GM18511 (cell line): ENCODE results near the gene GDPGP1.
"Not testable (repeated sequence)": the region's sequence is repeated elsewhere in the genome, so short reads cannot be mapped to it uniquely, and the experiment has no call there.

ENCODE experiments used
- ATAC-seq: cut with Tn5 transposase; IDR thresholded peaks from one replicate; pipeline ENCODE4 v1.9.1; 2021; ENCODE audit warnings: mild to moderate bottlenecking, moderate library complexity; ENCODE audit not compliant: unreplicated experiment

GDPGP1 gene

DNA sequence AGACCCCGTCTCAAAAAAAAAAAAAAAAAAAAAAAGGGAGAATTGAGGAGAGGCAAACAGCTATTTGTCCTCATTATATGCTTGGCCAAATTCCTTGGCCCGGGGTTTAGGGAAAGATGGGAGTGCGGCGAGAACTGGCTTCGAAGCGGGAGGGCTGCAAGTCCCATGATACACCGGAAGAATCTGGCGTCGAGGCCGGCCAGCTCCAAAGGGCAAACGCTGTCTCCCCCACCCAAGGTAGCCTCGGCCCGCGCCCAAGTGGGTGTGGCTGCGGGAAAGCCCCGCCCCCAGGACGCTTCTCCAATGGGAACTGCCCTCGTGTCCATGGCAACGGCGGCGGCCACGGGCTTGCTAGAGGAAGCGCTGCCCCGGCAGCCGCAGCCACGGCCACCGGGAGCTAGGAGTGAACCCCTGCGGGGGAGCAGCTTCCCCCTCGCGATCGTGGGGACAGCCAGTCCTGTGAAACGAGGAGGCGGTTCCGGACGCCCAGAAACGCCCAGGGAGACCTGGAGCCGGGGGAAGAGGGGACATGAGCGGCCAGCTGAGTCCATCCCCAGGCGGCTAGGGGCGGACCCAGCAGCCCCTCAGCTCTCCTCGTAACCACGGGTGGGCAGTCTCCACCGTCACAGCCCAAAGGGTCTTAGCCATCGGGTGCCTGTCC lies 15.3 kb downstream of the GDPGP1 start, which contains the start of gene TTLL13:
Gene TTLL13 (plus strand): TSS at position 354 of the 661 bp plus-strand sequence. CDS start 1,075 bp downstream, outside the sequence.
- peak; percentile 88 for ATAC-seq

DNA sequence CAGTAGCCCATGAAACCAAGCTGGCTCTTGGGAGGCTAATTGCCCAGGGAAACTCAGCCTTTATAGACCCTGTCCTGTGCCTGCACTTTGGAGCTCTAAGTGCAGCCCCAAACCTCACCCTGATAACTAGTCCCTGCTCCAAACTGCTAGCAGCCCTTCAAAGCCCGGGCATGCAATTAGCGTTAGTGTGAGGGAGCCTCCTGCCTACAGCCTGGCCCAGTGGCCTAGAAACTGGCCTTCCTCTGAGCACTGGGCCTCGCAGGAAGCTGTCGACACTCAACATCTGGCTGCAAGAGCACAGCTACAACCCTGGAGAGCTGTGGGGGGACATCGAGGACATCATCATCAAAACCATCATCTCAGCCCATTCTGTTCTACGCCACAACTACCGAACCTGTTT lies 23.8 kb downstream of the GDPGP1 start:
- no peak for ATAC-seq

DNA sequence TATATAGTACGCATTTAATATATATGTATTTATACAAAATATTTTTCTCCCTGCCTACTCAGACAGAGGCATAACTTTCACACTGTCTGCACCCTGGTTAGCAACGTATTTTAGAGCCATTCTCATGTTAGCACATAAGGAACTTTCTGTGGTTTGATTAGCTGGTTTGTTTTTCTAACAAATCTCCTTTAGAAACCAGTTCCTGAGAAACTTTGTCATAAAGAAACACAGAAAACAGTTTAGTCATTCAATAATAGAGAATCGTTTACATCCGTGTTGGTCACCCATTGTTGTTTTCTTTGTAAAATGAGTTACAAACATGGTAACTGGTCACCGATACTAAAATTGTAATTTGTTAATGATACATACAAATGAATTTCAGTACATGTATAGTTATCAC lies 25.5 kb downstream of the GDPGP1 start:
- no peak for ATAC-seq

DNA sequence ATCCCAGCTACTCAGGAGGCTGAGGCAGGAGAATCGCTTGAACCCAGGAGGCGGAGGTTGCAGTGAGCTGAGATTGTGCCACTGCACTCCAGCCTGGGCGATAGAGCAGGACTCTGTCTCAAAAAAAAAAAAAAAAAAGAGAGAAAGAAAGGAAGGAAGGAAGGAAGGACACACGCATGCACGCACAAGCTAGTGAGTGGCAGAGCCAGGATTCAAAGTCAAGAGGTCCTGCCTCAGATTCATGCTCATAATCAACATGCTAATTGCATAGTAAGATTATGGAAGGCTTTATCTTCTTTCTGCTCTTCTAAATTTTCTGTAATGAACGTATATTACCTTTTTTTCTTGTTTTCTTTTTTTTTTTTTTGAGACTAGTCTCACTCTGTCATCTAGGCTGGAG lies 26.7 kb downstream of the GDPGP1 start:
- not testable (repeated sequence) for ATAC-seq

DNA sequence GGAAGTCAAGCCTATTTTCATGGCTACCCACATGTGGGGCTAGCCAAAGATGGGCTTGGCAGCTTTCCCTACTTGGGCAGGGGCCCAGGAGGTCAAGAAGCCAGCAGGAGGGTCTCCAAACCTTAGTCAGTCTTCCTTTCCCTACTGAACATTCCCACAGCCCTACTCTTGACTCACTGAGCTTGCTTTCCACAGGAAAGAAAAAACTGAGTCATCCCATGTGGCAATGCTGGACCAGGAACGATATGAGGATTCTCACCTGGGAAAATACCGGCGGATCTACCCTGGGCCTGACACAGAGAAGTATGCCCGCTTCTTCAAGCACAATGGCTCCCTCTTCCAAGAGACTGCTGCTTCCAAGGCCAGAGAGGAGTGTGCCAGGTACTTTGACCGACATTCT lies 27.8 kb downstream of the GDPGP1 start:
- no peak for ATAC-seq

DNA sequence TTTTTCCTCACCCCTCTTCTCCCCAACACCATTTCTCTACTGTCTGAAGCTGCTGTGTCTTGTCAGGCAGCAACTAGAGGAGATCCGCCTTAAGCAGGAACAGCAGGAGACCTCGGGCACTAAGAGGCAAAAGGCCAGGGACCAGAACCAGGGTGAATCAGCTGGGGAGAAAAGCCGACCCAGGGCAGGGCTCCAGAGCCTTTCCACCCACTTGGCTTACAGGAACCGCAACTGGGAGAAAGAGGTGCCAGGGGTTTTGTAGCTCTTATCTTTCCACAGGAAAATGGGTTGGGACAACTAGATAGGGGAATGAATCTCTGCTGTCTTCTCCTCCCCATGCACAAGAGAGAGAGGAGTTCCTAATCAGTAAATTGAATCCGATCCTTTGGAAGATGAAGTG lies 28.4 kb downstream of the GDPGP1 start:
- no peak for ATAC-seq

DNA sequence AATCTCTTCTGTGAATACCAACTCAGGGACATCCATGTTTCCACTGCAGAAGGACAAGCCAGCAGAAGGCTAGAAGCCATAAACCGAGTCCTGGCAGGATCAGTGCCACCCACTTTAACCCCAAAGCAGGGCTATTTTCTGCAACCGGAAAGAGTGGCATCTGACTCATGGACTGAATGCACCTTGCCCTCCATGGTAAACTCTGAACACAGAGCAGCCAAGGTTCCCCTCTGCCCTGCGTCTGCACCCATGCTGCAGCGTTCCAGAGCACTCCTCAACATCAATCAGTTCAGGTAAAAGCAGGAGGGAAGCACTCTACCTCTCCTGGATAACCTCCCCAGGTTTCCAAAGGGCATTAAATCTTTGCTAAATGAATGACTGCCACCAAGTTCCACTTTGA lies 30.7 kb downstream of the GDPGP1 start:
- no peak for ATAC-seq

DNA sequence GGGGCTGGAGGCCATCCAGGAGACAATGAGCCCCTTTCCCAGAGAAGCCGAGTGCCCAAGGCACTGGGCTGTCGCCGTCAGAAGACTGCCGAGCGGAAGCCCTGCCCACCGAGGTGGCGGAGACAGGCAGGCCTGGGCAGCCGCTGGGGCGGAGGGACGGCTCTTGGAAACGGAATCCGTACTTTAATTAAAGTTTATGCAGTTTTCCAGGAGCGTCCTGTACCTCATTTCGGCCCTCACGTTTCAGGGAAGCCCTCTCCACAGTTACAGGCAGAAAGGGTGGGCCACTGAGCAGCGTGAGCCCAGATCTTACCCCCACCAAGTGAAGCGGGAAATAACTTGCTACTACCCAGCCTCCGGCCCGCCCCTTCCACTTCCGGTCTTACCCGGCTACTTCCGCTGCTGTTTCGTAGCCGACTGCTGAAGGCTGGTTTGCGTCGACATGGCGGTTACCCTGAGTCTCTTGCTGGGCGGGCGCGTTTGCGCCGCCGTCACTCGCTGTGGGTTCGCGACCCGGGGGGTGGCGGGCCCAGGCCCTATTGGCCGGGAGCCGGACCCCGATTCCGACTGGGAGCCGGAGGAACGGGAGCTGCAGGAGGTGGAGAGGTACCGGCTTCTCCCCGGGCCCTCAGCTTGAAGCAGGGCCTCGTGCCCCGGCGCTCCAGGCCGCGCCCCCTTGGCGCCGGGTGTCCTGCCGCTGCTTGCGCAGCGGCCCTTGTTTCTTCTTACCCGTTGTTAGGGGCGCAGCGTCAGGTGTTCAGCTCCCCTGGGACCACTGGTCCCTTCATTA lies 31.5 kb downstream of the GDPGP1 start, which contains the start of gene NGRN:
Gene NGRN (plus strand): TSS at position 402 of the 790 bp plus-strand sequence. CDS start 41 bp downstream, at position 443.
- ATAC-seq: peak; percentile 96

DNA sequence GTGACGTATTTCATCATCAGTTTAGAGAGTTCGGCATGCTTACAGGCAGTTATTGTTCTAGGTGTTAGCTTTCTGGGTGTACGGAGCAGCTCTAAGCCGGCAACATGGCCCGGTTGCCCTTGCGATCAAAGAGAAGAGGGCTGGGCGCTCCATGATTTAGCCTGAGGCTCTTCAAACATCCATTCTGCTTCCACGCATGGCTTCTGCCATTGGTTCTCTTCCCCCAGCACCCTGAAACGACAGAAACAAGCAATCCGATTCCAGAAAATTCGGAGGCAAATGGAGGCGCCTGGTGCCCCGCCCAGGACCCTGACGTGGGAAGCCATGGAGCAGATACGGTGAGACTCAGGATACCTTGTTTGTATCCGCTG lies 32.0 kb downstream of the GDPGP1 start:
- ATAC-seq: peak; percentile 15

DNA sequence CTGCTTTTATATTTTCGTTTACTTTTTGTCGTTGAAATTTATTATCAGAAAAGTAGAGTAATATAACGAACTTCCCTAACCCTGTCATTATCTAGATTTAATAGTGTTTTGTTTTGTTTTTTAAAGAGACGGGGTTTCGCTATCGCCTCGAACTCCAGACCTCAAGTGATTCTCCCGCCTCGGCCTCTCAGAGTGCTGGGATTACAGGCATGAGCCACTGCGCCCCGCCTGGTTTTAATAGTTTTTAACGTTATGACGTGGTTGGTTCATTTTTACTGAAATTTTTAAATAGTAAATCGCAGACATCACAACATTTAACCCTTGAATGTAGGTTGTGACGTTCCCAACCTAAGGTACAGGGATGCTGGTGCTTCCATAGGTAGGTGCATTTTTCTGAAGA lies 32.5 kb downstream of the GDPGP1 start:
- ATAC-seq: no peak

DNA sequence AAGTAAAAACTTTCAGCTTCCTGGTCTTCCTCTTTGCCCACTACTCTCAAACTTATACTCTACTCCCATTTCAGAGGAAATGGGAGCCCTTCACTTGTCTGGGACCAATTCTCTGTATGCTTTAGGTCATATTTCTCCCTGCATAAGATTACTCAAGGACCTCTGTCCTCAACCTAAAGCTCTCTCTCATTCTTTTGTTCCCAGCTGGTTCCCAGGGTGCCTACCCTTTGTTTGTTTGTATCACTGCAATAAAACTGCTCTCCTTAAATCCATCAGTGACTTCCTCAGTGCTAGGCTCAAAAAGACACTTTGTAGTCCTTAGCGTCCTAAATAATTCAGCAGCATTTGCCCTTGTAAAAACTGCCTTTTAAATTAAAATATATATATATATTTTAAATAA lies 34.4 kb downstream of the GDPGP1 start:
- ATAC-seq: no peak

DNA sequence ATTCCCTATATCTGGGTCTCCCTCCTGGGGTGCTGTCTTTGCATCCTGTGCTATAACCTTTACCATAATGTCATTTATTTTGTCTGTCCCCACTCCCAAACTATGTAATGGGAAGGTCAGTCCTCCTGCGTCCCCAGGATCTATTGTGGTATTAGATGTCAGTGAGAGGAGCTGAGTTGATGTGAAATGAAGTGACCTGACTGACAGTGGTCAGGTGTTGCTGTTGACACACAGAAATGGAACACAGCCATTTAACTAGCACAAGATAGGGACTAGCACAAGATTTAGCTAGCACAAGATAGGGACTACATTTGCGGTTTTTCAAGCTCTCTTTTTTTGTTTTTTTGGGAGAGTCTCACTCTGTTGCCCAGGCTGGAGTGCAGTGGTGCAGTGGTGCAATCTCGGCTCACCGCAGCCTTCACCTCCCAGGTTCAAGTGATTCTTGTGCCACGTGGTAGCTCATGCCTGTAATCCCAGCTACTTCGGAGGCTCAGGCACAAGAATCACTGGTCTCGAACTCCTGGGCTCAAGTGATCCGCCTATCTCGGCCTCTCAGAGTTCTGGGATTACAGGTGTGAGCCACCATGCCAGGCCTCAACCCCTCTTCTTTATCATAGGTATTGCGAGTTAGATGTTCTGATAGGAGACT lies 36.6 kb downstream of the GDPGP1 start:
- ATAC-seq: no peak

DNA sequence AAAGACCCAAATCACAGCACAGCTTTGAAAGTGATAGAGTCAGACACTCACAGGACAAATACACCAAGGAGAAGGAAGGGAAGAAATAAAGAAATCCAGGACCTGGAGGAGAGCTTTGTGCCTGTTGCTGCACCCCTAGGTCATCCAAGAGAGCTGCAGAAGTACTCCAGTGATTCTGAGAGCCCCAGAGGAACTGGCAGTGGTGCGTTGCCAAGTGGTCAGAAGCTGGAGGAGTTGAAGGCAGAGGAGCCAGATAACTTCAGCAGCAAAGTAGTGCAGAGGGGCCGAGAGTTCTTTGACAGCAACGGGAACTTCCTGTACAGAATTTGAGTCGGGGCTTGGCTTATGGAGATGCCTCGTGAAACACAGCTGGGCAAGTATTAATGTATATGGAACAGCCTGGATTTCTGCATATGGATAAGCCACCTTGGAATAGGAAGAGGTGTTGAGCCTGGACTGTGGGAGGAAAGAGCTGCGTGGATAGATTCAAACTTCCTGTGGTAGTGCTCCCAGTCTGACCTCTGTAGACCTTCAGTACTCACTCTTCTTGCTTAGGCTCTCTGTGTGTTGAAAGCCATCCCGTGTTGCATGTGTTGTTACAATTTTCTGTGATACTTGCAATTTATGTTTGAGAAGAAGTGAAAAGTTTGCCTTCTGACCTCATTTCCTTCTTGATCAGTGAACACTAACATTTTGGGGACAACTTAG lies 37.6 kb downstream of the GDPGP1 start:
- no peak for ATAC-seq

DNA sequence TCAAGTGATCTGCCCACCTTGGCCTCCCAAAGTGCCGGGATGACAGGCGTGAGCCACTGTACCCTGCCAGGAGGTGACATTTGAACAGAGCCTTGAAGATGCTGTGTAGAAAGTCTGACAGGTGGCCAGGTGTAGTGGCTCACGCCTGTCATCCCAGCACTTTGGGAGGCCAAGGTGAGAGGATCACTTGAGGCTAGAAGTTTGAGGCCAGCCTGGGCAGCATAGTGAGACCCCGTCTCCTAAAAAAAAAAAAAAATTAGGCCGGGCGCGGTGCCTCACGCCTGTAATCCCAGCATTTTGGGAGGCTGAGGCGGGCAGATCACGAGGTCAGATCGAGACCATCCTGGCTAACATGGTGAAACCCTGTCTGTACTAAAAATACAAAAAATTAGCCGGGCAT lies 44.5 kb downstream of the GDPGP1 start:
- not testable (repeated sequence) for ATAC-seq

DNA sequence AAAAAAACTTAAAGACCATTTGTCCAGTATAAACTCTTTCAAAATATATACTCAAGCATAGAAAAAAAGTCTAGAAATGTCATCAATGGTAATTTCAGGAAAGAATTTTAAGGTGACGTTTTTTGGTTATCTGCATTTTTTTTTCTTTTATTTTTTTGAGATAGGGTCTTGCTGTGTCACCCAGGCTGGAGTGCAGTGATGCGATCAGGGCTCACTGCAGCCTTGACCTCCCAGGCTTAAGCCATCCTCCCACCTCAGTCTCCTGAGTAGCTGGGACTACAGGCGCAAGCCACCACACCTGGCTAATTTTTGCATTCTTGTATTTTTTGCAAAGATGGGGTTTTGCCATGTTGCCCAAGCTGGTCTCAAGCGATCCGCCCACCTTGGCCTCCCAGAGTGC lies 46.7 kb downstream of the GDPGP1 start:
- not testable (repeated sequence) for ATAC-seq

DNA sequence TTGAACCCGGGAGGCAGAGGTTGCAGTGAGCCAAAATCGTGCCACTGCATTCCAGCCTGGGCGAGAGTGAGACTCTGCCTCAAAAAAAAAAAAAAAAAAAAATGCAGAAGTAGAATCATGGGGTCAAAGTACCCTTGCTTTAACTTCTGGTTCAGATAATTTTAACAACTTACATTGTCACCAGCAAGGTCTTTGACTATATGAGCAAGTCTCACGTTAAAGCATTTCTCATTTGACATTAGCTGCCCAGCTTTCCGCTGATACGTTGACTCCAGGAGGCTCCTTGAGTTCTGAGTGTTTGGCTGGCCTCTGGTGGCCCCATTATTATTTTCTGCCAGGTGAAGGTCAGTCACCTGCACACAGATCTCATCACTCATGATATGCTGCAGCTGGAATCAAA lies 47.6 kb downstream of the GDPGP1 start:
- ATAC-seq: not testable (repeated sequence)

DNA sequence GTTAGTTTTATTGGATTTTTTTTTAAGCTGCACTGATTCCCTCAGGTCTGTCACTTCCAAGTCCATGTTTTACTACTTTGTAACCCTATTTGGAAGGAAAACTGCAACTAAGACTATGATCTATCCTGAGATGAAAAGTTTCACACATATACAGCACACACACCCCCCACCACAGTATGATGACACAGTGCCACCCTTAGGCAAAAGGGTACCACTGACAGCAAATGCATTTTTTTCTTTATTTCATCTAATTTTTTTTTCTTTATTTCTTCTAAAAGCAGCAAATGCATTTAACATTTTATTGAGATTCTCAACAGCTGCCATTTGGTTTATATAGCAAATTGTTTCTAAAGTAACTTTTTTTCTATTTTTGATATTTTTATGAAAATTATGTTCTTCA lies 52.7 kb downstream of the GDPGP1 start:
- ATAC-seq: no peak

DNA sequence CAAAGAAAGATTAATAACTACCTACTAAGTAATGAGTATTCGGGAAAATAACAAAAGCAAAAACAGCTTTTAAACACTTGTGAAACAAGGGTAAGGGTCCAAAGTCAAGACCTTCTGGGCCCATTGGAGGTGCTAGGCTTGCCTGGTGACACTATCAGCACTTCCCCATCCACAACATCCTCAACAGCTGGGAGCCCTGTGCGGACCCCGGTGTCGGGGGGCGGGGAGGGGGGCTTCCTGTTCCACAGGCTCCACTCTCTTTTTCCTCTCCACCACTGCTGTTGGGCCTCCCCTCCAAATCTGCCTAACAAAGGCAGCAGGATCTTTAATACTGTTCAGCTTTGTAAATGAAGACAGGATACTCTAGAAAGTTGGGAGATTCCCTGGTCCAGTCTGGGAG lies 53.1 kb downstream of the GDPGP1 start:
- ATAC-seq: no peak

DNA sequence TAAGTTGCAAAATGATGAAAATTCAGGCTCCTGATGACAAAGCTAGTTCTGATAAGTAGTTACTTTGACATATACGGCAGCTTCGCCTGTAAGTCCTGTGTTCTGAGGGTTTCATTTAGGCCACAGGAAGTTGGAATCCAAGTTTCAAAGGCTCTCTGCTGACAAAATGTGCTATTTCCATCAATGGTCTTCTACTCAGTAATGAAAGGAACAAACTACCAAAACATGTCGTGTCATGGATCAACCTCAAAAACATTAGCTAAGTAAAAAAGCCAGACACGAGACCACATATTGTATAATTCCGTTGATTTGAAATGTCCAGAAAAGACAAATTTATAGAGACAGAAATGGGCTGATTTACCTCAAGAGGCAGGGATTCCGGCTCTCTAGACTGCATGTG lies 53.9 kb downstream of the GDPGP1 start:
- ATAC-seq: no peak

DNA sequence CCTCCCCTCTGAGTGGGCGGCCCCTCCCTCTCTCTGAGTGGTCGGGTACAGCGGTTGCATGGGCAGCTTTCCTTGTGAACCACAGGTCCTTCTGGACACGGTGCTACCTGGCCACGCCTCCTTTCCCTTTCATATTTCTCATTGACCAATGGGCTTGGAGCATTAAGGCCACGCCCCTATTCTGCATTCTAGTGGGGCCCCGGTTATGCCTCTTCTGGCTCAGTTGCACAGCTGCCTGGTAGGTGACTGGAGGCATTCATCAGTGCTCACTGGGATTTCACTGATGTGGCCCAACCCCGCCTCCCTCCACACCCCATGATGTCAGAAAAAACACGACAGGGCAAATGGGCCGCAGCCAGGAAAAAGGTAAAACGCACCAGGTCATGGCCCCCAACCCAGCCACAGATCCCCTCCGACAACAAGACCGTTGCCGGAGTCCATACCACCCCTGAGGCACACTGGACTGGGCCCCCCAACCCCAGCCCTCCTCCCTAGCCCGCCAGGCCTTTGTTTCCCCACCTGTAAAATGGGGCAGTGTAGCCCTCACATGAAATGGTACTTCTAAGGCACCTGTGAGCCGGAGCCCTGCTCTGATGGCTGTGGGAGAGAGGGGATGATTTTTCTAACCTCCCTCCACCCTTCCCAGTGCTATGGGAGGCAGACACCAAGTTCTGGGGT lies 57.8 kb downstream of the GDPGP1 start:
- no peak for ATAC-seq
